Ishikawa (cell line): ENCODE measurements around the gene A1CF.

Experiments used
- CEBPB ChIP-seq: IDR thresholded peaks from 2 replicates; pipeline ENCODE4 v1.6.1; 2012
- CREB1 ChIP-seq: IDR thresholded peaks from 2 replicates; pipeline ENCODE4 v1.6.1; 2012; ENCODE audit warnings: low read depth
- EGR1 ChIP-seq: IDR thresholded peaks from 2 replicates; pipeline ENCODE4 v1.6.1; 2012
- EP300 ChIP-seq: IDR thresholded peaks from 2 replicates; pipeline ENCODE4 v1.6.1; 2012; ENCODE audit warnings: borderline replicate concordance
- FOXM1 ChIP-seq: IDR thresholded peaks from 2 replicates; pipeline ENCODE4 v1.6.1; 2012; ENCODE audit warnings: low read depth, borderline replicate concordance
- NFIC ChIP-seq: IDR thresholded peaks from 2 replicates; pipeline ENCODE4 v1.6.1; 2012
- RAD21 ChIP-seq: IDR thresholded peaks from 2 replicates; pipeline ENCODE4 v1.6.1; 2012; ENCODE audit warnings: low read depth
- TAF1 ChIP-seq: IDR thresholded peaks from 2 replicates; pipeline ENCODE4 v1.6.1; 2012; ENCODE audit warnings: low read depth, mild to moderate bottlenecking
- TCF12 ChIP-seq: IDR thresholded peaks from 2 replicates; pipeline ENCODE4 v1.6.1; 2012; ENCODE audit warnings: low read depth
- TEAD4 ChIP-seq: IDR thresholded peaks from 2 replicates; pipeline ENCODE4 v1.6.1; 2012
- YY1 ChIP-seq: IDR thresholded peaks from 2 replicates; pipeline ENCODE4 v1.6.1; 2012; ENCODE audit warnings: low read depth
- ZBTB7A ChIP-seq: IDR thresholded peaks from 2 replicates; pipeline ENCODE4 v1.6.1; 2012; ENCODE audit warnings: low read depth
- TF ChIP-seq, protein P1 (sequence below): IDR thresholded peaks from 2 replicates; pipeline ENCODE4 v1.6.1; 2012
- TF ChIP-seq, protein P2 (sequence below): IDR thresholded peaks from 2 replicates; pipeline ENCODE4 v1.6.1; 2012
- TF ChIP-seq, protein P3 (sequence below): IDR thresholded peaks from 2 replicates; pipeline ENCODE4 v1.6.1; 2012; ENCODE audit warnings: low read depth, mild to moderate bottlenecking

Gene A1CF

DNA sequence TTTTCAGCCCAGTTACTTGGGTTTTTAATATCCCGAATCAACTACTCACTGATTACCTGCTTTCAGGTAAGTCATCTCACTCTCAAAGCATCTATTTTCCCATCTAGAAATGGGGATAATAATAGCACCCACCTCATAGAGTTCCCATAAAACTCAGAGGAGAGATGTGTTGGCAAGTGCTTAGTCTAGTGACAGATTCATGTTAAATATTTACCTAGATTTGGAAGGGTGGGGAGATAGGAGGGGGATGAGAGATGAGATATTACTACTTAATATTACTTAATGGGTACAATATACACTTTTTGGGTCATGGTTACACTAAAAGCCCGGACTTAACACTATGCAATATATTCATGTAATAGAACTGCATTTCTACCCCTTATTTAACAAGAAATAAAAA is 7.0 kb upstream of the A1CF start:
- TF ChIP-seq, protein P1, sequence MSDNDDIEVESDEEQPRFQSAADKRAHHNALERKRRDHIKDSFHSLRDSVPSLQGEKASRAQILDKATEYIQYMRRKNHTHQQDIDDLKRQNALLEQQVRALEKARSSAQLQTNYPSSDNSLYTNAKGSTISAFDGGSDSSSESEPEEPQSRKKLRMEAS, result no peak
- TF ChIP-seq ZBTB7A, result no peak
- TF ChIP-seq EP300, result no peak
- TF ChIP-seq YY1, result no peak
- no peak for TF ChIP-seq FOXM1
- TF ChIP-seq NFIC, result no peak
- TF ChIP-seq, protein P2, sequence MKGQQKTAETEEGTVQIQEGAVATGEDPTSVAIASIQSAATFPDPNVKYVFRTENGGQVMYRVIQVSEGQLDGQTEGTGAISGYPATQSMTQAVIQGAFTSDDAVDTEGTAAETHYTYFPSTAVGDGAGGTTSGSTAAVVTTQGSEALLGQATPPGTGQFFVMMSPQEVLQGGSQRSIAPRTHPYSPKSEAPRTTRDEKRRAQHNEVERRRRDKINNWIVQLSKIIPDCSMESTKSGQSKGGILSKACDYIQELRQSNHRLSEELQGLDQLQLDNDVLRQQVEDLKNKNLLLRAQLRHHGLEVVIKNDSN, result no peak
- no peak for TF ChIP-seq EGR1
- TF ChIP-seq CEBPB, result no peak
- no peak for TF ChIP-seq RAD21
- TF ChIP-seq, protein P3, sequence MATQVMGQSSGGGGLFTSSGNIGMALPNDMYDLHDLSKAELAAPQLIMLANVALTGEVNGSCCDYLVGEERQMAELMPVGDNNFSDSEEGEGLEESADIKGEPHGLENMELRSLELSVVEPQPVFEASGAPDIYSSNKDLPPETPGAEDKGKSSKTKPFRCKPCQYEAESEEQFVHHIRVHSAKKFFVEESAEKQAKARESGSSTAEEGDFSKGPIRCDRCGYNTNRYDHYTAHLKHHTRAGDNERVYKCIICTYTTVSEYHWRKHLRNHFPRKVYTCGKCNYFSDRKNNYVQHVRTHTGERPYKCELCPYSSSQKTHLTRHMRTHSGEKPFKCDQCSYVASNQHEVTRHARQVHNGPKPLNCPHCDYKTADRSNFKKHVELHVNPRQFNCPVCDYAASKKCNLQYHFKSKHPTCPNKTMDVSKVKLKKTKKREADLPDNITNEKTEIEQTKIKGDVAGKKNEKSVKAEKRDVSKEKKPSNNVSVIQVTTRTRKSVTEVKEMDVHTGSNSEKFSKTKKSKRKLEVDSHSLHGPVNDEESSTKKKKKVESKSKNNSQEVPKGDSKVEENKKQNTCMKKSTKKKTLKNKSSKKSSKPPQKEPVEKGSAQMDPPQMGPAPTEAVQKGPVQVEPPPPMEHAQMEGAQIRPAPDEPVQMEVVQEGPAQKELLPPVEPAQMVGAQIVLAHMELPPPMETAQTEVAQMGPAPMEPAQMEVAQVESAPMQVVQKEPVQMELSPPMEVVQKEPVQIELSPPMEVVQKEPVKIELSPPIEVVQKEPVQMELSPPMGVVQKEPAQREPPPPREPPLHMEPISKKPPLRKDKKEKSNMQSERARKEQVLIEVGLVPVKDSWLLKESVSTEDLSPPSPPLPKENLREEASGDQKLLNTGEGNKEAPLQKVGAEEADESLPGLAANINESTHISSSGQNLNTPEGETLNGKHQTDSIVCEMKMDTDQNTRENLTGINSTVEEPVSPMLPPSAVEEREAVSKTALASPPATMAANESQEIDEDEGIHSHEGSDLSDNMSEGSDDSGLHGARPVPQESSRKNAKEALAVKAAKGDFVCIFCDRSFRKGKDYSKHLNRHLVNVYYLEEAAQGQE, result no peak
- no peak for TF ChIP-seq TAF1
- no peak for TF ChIP-seq TEAD4
- no peak for TF ChIP-seq TCF12
- TF ChIP-seq CREB1, result no peak

DNA sequence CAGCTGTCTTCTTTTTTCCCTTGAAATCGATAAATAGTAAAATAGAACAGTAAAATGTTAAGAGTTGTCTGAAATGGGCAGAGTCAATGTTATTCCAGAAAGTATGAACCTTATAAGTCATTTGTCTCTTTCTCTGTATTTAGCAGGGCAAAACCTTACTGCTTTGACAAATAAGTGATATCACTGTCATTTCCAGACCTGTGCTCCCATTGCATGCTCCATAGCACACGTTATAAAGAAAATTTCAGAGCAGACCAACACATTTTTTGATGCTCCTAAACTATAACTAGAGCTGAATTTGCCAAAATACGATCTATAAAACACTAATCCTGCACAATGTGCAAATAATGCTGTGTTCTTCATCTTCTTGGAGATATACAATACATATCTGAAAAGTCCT is 1.1 kb downstream of the A1CF start:
- TF ChIP-seq EP300 (no peak), CEBPB (no peak), YY1 (no peak), CREB1 (no peak), FOXM1 (no peak), NFIC (no peak), TEAD4 (no peak)
- TF ChIP-seq, protein P1, result no peak

DNA sequence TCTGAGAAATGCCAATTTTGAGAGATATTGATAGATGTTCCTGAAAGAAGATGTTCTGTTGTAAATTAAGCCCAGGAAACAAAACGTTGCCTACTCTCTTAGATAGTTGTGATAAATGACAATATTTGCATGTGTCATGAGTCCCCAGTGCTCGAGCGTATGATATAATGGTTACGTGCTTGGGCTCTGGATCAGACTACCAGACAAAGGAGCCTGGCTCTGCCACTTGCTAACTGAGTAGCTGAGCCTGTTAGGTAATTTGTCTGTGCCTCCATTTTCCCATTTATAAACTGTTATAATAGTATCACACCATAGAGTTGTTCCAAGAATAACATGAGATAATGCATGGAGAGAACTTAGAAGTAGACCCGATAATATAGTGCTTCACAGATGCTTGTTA is 1.8 kb downstream of the A1CF start:
- TF ChIP-seq, protein P3, result no peak
- TF ChIP-seq, protein P1, result no peak
- no peak for TF ChIP-seq TAF1
- TF ChIP-seq RAD21, result no peak
- no peak for TF ChIP-seq CREB1
- TF ChIP-seq TCF12, result no peak
- no peak for TF ChIP-seq EP300
- no peak for TF ChIP-seq ZBTB7A
- TF ChIP-seq, protein P2, result no peak
- no peak for TF ChIP-seq NFIC
- TF ChIP-seq FOXM1, result no peak

DNA sequence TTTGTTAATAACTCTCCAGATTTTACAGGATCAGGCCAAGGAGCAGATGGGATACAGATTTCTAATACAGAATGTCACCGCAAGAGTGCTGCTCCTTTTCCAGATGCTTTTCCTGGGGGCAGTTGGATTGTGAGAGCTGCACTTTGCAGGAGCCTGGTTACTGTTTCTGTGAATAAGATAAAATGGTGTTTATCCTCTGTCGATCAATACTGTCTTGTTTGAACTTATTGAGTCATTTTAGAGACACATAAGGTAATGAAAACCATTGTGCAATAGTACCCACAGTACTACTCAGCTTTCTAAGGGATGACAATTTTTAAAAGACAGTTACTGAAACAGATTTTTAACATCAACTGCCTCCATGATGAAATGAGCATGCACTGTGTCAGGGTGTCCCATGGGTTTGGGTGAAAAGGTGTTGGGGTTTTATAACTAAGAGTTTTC is 2.9 kb downstream of the A1CF start:
- TF ChIP-seq TCF12 (no peak), EP300 (no peak), CEBPB (no peak), TEAD4 (no peak), FOXM1 (no peak), EGR1 (no peak), TAF1 (no peak), RAD21 (no peak), ZBTB7A (no peak), NFIC (no peak), CREB1 (no peak), YY1 (no peak)
- TF ChIP-seq, protein P3, result no peak
- TF ChIP-seq, protein P2, result no peak
- TF ChIP-seq, protein P1, result no peak
